ENCODE results near the gene NUB1.

NUB1 gene

GRCh38 chr7:151408498-151408838 lies 66.9 kb downstream of the NUB1 start:
- Histone ChIP-seq H3K36me3 (replicated peaks) (no peaks in the 10 kb centered on the region), H3K27me3 (replicated peaks) (peaks cover 49% of the 10 kb centered on the region), H3K27ac (no peak overlapping the region), H3K4me3 (ENCODE audit: low read depth, low read length) (no peak overlapping the region)
- DNase-seq = no peak
- in situ Hi-C loops (cut with HindIII; ENCODE audit: low pct_ligation_motif_present, low sequenced_read_pairs) = no loop called here
- no peak for TF ChIP-seq CTCF (IDR thresholded peaks at IDR 0.05; ENCODE audit: low read depth, low read length, missing control alignments)

GRCh38 chr7:151408839-151409666 lies 67.4 kb downstream of the NUB1 start:
- peaks cover 51% of the 10 kb centered on the region for H3K27me3 ChIP-seq (replicated peaks)
- H3K4me3 ChIP-seq (ENCODE audit: low read depth, low read length) = peak overlapping the region; percentile 20
- H3K27ac ChIP-seq = no peak overlapping the region
- H3K36me3 ChIP-seq (replicated peaks) = no peaks in the 10 kb centered on the region
- TF ChIP-seq CTCF (IDR thresholded peaks at IDR 0.05; ENCODE audit: low read depth, low read length, missing control alignments) = peak; percentile 0
- no peak for DNase-seq
- in situ Hi-C loops (cut with HindIII; ENCODE audit: low pct_ligation_motif_present, low sequenced_read_pairs) = no loop called here

DNA sequence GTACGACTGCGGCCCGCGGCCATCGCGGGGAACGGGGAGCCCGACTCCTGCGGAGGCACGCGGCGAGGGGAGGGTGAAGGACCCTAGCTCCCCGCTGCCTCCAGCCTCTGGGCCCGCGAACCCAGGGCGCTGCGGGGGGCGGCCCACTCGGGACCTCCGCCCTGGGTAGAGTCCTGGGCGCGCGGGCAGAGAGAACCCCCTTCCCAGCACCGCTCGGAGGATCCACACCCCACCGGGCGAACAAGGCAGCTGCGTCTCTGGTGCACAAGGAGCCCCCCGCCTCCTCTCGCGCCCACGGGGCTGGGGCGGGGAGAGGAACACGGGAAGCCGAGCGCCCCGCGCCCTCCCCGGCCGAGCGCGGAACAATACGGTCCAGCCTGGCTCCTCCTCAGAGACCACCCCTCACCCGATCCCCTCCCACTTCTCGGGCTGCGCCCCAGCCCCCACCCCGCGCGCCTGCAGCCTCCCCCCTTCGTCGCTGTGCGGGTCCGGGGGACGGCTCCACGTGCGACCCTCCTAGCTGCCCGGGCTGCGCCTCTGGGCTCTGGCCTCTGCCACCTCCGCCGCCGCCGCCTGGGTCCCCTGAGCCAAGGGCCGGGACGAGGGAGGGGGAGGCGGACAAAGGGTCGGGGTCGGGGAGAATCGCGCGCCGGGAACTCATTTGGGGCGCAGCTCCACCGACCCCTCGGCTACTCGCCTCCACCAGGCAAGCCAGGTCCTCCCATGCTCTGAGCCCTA lies 68.2 kb downstream of the NUB1 start, which contains the start of gene WDR86:
TSS of gene WDR86 (minus strand) at position 372 of the 738 bp plus-strand sequence. CDS start 449 bp downstream, outside the sequence.
- no peaks in the 10 kb centered on the region for H3K36me3 ChIP-seq (replicated peaks)
- DNase-seq = no peak
- H3K27me3 ChIP-seq (replicated peaks) = peaks cover 51% of the 10 kb centered on the region
- no peak for TF ChIP-seq CTCF (IDR thresholded peaks at IDR 0.05; ENCODE audit: low read depth, low read length, missing control alignments)
- no peak within 1 kb of the TSS for H3K27ac ChIP-seq
- in situ Hi-C loops (cut with HindIII; ENCODE audit: low pct_ligation_motif_present, low sequenced_read_pairs) = no loop called here
- peak within 1 kb of the TSS; percentile 44 for H3K4me3 ChIP-seq (ENCODE audit: low read depth, low read length)

GRCh38 chr7:151410405-151411390 lies 69.1 kb downstream of the NUB1 start:
- no peak for TF ChIP-seq CTCF (IDR thresholded peaks at IDR 0.05; ENCODE audit: low read depth, low read length, missing control alignments)
- in situ Hi-C loops (cut with HindIII; ENCODE audit: low pct_ligation_motif_present, low sequenced_read_pairs) = no loop called here
- H3K27me3 ChIP-seq (replicated peaks) = peaks cover 51% of the 10 kb centered on the region
- no peak overlapping the region for H3K27ac ChIP-seq
- no peak for DNase-seq
- H3K4me3 ChIP-seq (ENCODE audit: low read depth, low read length) = peak overlapping the region; percentile 44
- H3K36me3 ChIP-seq (replicated peaks) = no peaks in the 10 kb centered on the region

- peak; percentile 27 for TF ChIP-seq CTCF (IDR thresholded peaks at IDR 0.05; ENCODE audit: low read depth, low read length, missing control alignments)
- no peak for DNase-seq
- in situ Hi-C loops (cut with HindIII; ENCODE audit: low pct_ligation_motif_present, low sequenced_read_pairs) = no loop called here
- Histone ChIP-seq H3K27ac (no peak overlapping the region), H3K27me3 (replicated peaks) (peaks cover 52% of the 10 kb centered on the region), H3K4me3 (ENCODE audit: low read depth, low read length) (no peak overlapping the region), H3K36me3 (replicated peaks) (no peaks in the 10 kb centered on the region)
Observed at GRCh38 chr7:151411551-151411950, 69.9 kb downstream of the NUB1 start.
